GM18870 (cell line): ENCODE results near the gene GBP7.

Experiments
- ATAC-seq: cut with Tn5 transposase; IDR thresholded peaks from one replicate; pipeline ENCODE4 v1.9.1; 2021; ENCODE audit warnings: moderate library complexity; ENCODE audit not compliant: unreplicated experiment

The GBP7 gene

GRCh38 chr1:89121641-89122040, 54.2 kb downstream of the GBP7 start:
- no peak for ATAC-seq

- no peak for ATAC-seq
Measured at GRCh38 chr1:89114662-89115061, 61.1 kb downstream of the GBP7 start.

- ATAC-seq: no peak
Measured at GRCh38 chr1:89112871-89113613, 62.8 kb downstream of the GBP7 start.

GRCh38 chr1:89104687-89105086, 71.1 kb downstream of the GBP7 start:
- no peak for ATAC-seq

- no peak for ATAC-seq
Measured at GRCh38 chr1:89104147-89104546, 71.7 kb downstream of the GBP7 start.

GRCh38 chr1:89102021-89102420, 73.8 kb downstream of the GBP7 start:
- no peak for ATAC-seq

- ATAC-seq: no peak
Measured at GRCh38 chr1:89100412-89100811, 75.4 kb downstream of the GBP7 start.

- ATAC-seq: no peak
Measured at GRCh38 chr1:89098857-89099256, 76.9 kb downstream of the GBP7 start.

- no peak for ATAC-seq
Measured at GRCh38 chr1:89095737-89096136, 80.1 kb downstream of the GBP7 start.

GRCh38 chr1:89089962-89090361, 85.8 kb downstream of the GBP7 start:
- ATAC-seq: no peak

- no peak for ATAC-seq
Measured at GRCh38 chr1:89088572-89088971, 87.2 kb downstream of the GBP7 start.

- no peak for ATAC-seq
Measured at GRCh38 chr1:89087241-89087640, 88.6 kb downstream of the GBP7 start.

GRCh38 chr1:89085781-89086180, 90.0 kb downstream of the GBP7 start:
- no peak for ATAC-seq
